ENCODE measurements around the gene LINC00632. TPM values are rescaled to one million over a fixed set of nuclear protein-coding genes. Genes with fewer than 3 reads are reported as not detected.

The LINC00632 gene
- total and polyA plus RNA-seq, 3 experiments from 2014 or later: not detected

GRCh38 chrX:140710710-140711109, 1.2 kb downstream of the LINC00632 start:
- Mint-ChIP-seq H3K27me3 (peaks cover 0 to 3% of the 10 kb centered on the region in 2 donors), H3K9me3 (peaks cover 0 to 4% (median 0%) of the 10 kb centered on the region in 5 donors), H3K36me3 (no peaks in the 10 kb centered on the region), H3K27ac (no peak overlapping the region), H3K4me3 (no peak overlapping the region), H3K4me1 (no peaks in the 10 kb centered on the region)
- no peaks in the 10 kb centered on the region for H3K27me3 ChIP-seq (ENCODE audit: insufficient read depth, low read length, poor library complexity, severe bottlenecking)
- H3K4me1 ChIP-seq (ENCODE audit: insufficient read depth, low read length): no peaks in the 10 kb centered on the region
- no peak for DNase-seq
- ChIA-PET CTCF (no interaction called here), POLR2A (no interaction called here)
- no peaks in the 10 kb centered on the region for H3K36me3 ChIP-seq (ENCODE audit: insufficient read depth, low read length)
- no peak overlapping the region for H3K4me3 ChIP-seq (ENCODE audit: low read length)
- H3K9me3 ChIP-seq (ENCODE audit: low read length): no peaks in the 10 kb centered on the region
- H3K27ac ChIP-seq (ENCODE audit: low read depth, low read length): no peak overlapping the region

- no peak overlapping the region for H3K27ac Mint-ChIP-seq
These were observed 2.3 kb downstream of the LINC00632 start for GRCh38 chrX:140711894-140712293.

DNA sequence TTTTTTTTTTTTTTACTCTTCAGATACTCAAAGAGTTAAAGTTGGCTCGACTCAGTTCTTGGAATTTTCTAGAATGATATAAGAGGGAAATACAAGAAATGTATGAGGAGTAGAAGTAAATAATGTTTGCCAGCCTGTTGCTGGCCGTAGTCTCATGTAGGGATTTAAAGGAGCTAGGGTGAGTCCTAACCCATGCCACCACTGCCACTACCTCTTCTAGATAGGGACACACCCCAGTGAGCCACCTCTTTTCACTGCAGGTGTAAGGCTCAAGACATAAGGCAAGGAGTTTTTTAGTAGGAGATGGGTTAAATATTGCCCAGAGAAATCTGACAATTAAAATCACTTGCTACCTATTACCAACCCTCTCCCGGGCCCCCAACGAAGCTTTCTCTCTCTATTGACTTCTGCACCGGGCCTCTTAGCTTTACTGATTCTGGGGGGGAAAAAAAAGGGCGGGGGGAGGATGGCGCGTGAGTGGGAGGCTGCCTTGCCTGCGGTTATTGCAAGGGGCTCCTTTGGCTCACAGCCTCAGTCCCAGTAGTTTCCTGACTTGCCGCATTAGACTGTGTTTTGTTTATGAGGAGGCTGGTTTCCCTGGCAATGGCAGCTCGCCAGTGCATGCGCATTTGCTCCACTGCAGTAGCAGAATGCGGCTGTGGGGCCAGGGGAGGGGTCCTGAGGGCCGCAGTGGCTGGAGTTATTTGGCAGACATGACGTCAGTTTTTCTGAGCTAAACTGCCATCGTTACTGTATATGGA, 3.0 kb downstream of the LINC00632 start:
- Histone ChIP-seq H3K4me3 (ENCODE audit: low read length) (no peak overlapping the region), H3K9me3 (ENCODE audit: low read length) (no peaks in the 10 kb centered on the region), H3K4me1 (ENCODE audit: insufficient read depth, low read length) (no peaks in the 10 kb centered on the region), H3K36me3 (ENCODE audit: insufficient read depth, low read length) (no peaks in the 10 kb centered on the region), H3K27ac (ENCODE audit: low read depth, low read length) (no peak overlapping the region), H3K27me3 (ENCODE audit: insufficient read depth, low read length, poor library complexity, severe bottlenecking) (no peaks in the 10 kb centered on the region)
- no peaks in the 10 kb centered on the region for H3K4me1 Mint-ChIP-seq
- ChIA-PET POLR2A (no interaction called here), CTCF (no interaction called here)
- peak overlapping the region in 2 of 7 donors; percentile 9 to 22 for H3K4me3 Mint-ChIP-seq
- no peak overlapping the region for H3K27ac Mint-ChIP-seq
- no peaks in the 10 kb centered on the region for H3K36me3 Mint-ChIP-seq
- H3K27me3 Mint-ChIP-seq: peaks cover 0 to 3% of the 10 kb centered on the region in 2 donors
- peaks cover 0 to 4% (median 0%) of the 10 kb centered on the region in 5 donors for H3K9me3 Mint-ChIP-seq
- DNase-seq: peak in 4 of 5 donors; percentile 1 to 13 (median 11)

More at GRCh38 chrX:140711894-140712293, 2.3 kb downstream of the LINC00632 start:
- Histone ChIP-seq H3K4me1 (ENCODE audit: insufficient read depth, low read length) (no peaks in the 10 kb centered on the region), H3K9me3 (ENCODE audit: low read length) (no peaks in the 10 kb centered on the region), H3K27me3 (ENCODE audit: insufficient read depth, low read length, poor library complexity, severe bottlenecking) (no peaks in the 10 kb centered on the region), H3K36me3 (ENCODE audit: insufficient read depth, low read length) (no peaks in the 10 kb centered on the region), H3K4me3 (ENCODE audit: low read length) (no peak overlapping the region), H3K27ac (ENCODE audit: low read depth, low read length) (no peak overlapping the region)
- no peak overlapping the region for H3K4me3 Mint-ChIP-seq
- ChIA-PET POLR2A (no interaction called here), CTCF (no interaction called here)
- no peaks in the 10 kb centered on the region for H3K4me1 Mint-ChIP-seq
- peaks cover 0 to 3% of the 10 kb centered on the region in 2 donors for H3K27me3 Mint-ChIP-seq
- peaks cover 0 to 4% (median 0%) of the 10 kb centered on the region in 5 donors for H3K9me3 Mint-ChIP-seq
- H3K36me3 Mint-ChIP-seq: no peaks in the 10 kb centered on the region
- DNase-seq: no peak

GRCh38 chrX:140713174-140713539, 3.6 kb downstream of the LINC00632 start:
- Mint-ChIP-seq H3K4me3 (peak overlapping the region in 2 of 7 donors; percentile 22 to 29), H3K4me1 (no peaks in the 10 kb centered on the region), H3K36me3 (no peaks in the 10 kb centered on the region), H3K9me3 (peaks cover 0 to 4% (median 0%) of the 10 kb centered on the region in 5 donors), H3K27me3 (peaks cover 0 to 3% of the 10 kb centered on the region in 2 donors), H3K27ac (no peak overlapping the region)
- no peak overlapping the region for H3K4me3 ChIP-seq (ENCODE audit: low read length)
- DNase-seq: peak in 1 of 5 donors; percentile 0
- no peak overlapping the region for H3K27ac ChIP-seq (ENCODE audit: low read depth, low read length)
- no peaks in the 10 kb centered on the region for H3K4me1 ChIP-seq (ENCODE audit: insufficient read depth, low read length)
- no peaks in the 10 kb centered on the region for H3K9me3 ChIP-seq (ENCODE audit: low read length)
- CTCF ChIA-PET: no interaction called here
- POLR2A ChIA-PET: no interaction called here
- H3K27me3 ChIP-seq (ENCODE audit: insufficient read depth, low read length, poor library complexity, severe bottlenecking): no peaks in the 10 kb centered on the region
- H3K36me3 ChIP-seq (ENCODE audit: insufficient read depth, low read length): no peaks in the 10 kb centered on the region

- no peak overlapping the region for H3K27ac ChIP-seq (ENCODE audit: low read depth, low read length)
- no peak overlapping the region for H3K4me3 ChIP-seq (ENCODE audit: low read length)
- no peaks in the 10 kb centered on the region for H3K27me3 ChIP-seq (ENCODE audit: insufficient read depth, low read length, poor library complexity, severe bottlenecking)
- Mint-ChIP-seq H3K4me1 (no peaks in the 10 kb centered on the region), H3K27ac (no peak overlapping the region), H3K9me3 (peaks cover 0 to 4% (median 0%) of the 10 kb centered on the region in 5 donors), H3K4me3 (no peak overlapping the region), H3K36me3 (no peaks in the 10 kb centered on the region), H3K27me3 (peaks cover 0 to 3% of the 10 kb centered on the region in 2 donors)
- no peaks in the 10 kb centered on the region for H3K36me3 ChIP-seq (ENCODE audit: insufficient read depth, low read length)
- CTCF ChIA-PET: no interaction called here
- H3K4me1 ChIP-seq (ENCODE audit: insufficient read depth, low read length): no peaks in the 10 kb centered on the region
- no peak for DNase-seq
- POLR2A ChIA-PET: no interaction called here
- H3K9me3 ChIP-seq (ENCODE audit: low read length): no peaks in the 10 kb centered on the region
These were observed 6.2 kb downstream of the LINC00632 start for GRCh38 chrX:140715787-140716186.

GRCh38 chrX:140723121-140723715, 13.7 kb downstream of the LINC00632 start:
- Histone ChIP-seq H3K9me3 (ENCODE audit: low read length) (no peaks in the 10 kb centered on the region), H3K27me3 (ENCODE audit: insufficient read depth, low read length, poor library complexity, severe bottlenecking) (no peaks in the 10 kb centered on the region), H3K36me3 (ENCODE audit: insufficient read depth, low read length) (no peaks in the 10 kb centered on the region), H3K27ac (ENCODE audit: low read depth, low read length) (no peak overlapping the region), H3K4me1 (ENCODE audit: insufficient read depth, low read length) (no peaks in the 10 kb centered on the region), H3K4me3 (ENCODE audit: low read length) (no peak overlapping the region)
- Mint-ChIP-seq H3K27ac (no peak overlapping the region), H3K27me3 (no peaks in the 10 kb centered on the region), H3K4me1 (no peaks in the 10 kb centered on the region), H3K4me3 (no peak overlapping the region), H3K36me3 (no peaks in the 10 kb centered on the region), H3K9me3 (no peaks in the 10 kb centered on the region)
- ChIA-PET POLR2A (no interaction called here), CTCF (no interaction called here)
- DNase-seq: no peak

DNA sequence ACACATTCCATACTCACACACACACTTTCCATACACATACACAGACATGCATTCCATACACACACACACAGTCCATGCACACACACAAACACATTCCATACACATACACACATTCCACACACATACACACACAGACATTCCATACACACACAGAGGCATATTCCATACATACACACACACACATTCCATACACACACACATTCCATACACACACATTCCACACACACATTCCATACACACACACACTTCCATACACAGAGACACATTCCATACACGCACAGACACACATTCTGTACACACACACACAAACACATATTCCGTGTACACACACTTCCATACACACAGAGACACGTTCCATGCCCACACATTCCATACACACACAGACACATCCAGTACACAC, 14.8 kb downstream of the LINC00632 start:
- no peak overlapping the region for H3K27ac Mint-ChIP-seq
- no peaks in the 10 kb centered on the region for H3K4me1 ChIP-seq (ENCODE audit: insufficient read depth, low read length)
- POLR2A ChIA-PET: no interaction called here
- no peaks in the 10 kb centered on the region for H3K9me3 ChIP-seq (ENCODE audit: low read length)
- no peaks in the 10 kb centered on the region for H3K27me3 ChIP-seq (ENCODE audit: insufficient read depth, low read length, poor library complexity, severe bottlenecking)
- H3K4me3 Mint-ChIP-seq: no peak overlapping the region
- no peak overlapping the region for H3K4me3 ChIP-seq (ENCODE audit: low read length)
- H3K27ac ChIP-seq (ENCODE audit: low read depth, low read length): no peak overlapping the region
- no peaks in the 10 kb centered on the region for H3K36me3 Mint-ChIP-seq
- no peaks in the 10 kb centered on the region for H3K36me3 ChIP-seq (ENCODE audit: insufficient read depth, low read length)
- no peaks in the 10 kb centered on the region for H3K27me3 Mint-ChIP-seq
- no peak for DNase-seq
- CTCF ChIA-PET: no interaction called here
- no peaks in the 10 kb centered on the region for H3K4me1 Mint-ChIP-seq
- H3K9me3 Mint-ChIP-seq: no peaks in the 10 kb centered on the region

DNA sequence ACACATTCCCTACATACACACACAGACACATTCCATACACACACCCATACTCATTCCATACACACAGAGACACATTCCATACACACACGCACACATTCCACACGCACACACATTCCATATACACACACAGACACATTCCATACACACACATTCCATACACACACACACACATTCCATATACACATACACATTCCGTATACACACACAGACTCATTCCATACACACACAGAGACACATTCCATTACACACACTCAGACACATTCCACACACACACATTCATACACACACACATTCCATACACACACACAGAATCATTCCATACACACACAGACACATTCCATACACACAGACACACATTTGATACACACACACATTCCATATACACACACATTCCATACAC, 15.2 kb downstream of the LINC00632 start:
- CTCF ChIA-PET: no interaction called here
- Histone ChIP-seq H3K27me3 (ENCODE audit: insufficient read depth, low read length, poor library complexity, severe bottlenecking) (no peaks in the 10 kb centered on the region), H3K27ac (ENCODE audit: low read depth, low read length) (no peak overlapping the region), H3K9me3 (ENCODE audit: low read length) (no peaks in the 10 kb centered on the region), H3K4me3 (ENCODE audit: low read length) (no peak overlapping the region), H3K36me3 (ENCODE audit: insufficient read depth, low read length) (no peaks in the 10 kb centered on the region), H3K4me1 (ENCODE audit: insufficient read depth, low read length) (no peaks in the 10 kb centered on the region)
- no peaks in the 10 kb centered on the region for H3K36me3 Mint-ChIP-seq
- no peak for DNase-seq
- POLR2A ChIA-PET: no interaction called here
- no peaks in the 10 kb centered on the region for H3K9me3 Mint-ChIP-seq
- H3K4me3 Mint-ChIP-seq: no peak overlapping the region
- H3K27ac Mint-ChIP-seq: no peak overlapping the region
- H3K27me3 Mint-ChIP-seq: no peaks in the 10 kb centered on the region
- H3K4me1 Mint-ChIP-seq: no peaks in the 10 kb centered on the region
